ENCODE results near the gene CAMKK2.
A peak's percentile ranks its signal among the peaks of the same experiment; 100 is the strongest.

CAMKK2 gene

GRCh38 chr12:121274036-121274763 lies 22.3 kb downstream of the CAMKK2 start:
- Histone ChIP-seq H3K9ac (ENCODE audit: low read length) (no peak overlapping the region), H3K79me2 (ENCODE audit: control insufficient read depth, insufficient read depth, low read length, poor library complexity) (no peaks in the 10 kb centered on the region), H2AFZ (ENCODE audit: insufficient read depth, low read length, poor library complexity) (no peak overlapping the region), H2BK120ac (ENCODE audit: insufficient read depth, low read length, poor library complexity) (no peak overlapping the region), H3K4me1 (ENCODE audit: control insufficient read depth in 1 of 2, insufficient read depth in 2 of 2, low read length in 2 of 2) (no peaks in the 10 kb centered on the region), H3K4me2 (ENCODE audit: low read length) (no peak overlapping the region), H3K14ac (ENCODE audit: low read length) (no peak overlapping the region), H3K79me1 (ENCODE audit: low read length) (no peaks in the 10 kb centered on the region), H3K27me3 (ENCODE audit: insufficient read depth, low read length) (no peaks in the 10 kb centered on the region), H2AK5ac (ENCODE audit: low read length) (no peak overlapping the region), H3K4me3 (ENCODE audit: low read depth, low read length) (peak overlapping the region; percentile 5), H2BK12ac (ENCODE audit: low read length) (no peak overlapping the region), H3K4ac (ENCODE audit: low read depth, low read length) (no peak overlapping the region), H2BK5ac (ENCODE audit: low read depth, low read length, poor library complexity) (no peak overlapping the region), H4K8ac (ENCODE audit: low read depth, low read length) (no peak overlapping the region), H4K91ac (ENCODE audit: low read depth, low read length) (no peak overlapping the region), H3K18ac (ENCODE audit: low read length) (no peak overlapping the region), H4K12ac (ENCODE audit: low read depth, low read length) (no peak overlapping the region), H3K9me3 (ENCODE audit: insufficient read depth, low read depth, low read length) (no peaks in the 10 kb centered on the region), H3K36me3 (ENCODE audit: control insufficient read depth in 1 of 2, insufficient read depth in 2 of 2, low read length in 2 of 2) (peaks cover 4 to 5% of the 10 kb centered on the region in 2 experiments), H3K23ac (ENCODE audit: low read length) (no peak overlapping the region), H3K27ac (ENCODE audit: low read depth, low read length) (no peak overlapping the region)
- whole genome bisulfite sequencing (ENCODE audit: extremely low coverage, insufficient coverage, insufficient read length): no CpG with 5 or more reads among the region's 35 CpGs
- DNase-seq: no peak

GRCh38 chr12:121273364-121273896 lies 23.1 kb downstream of the CAMKK2 start:
- Histone ChIP-seq H3K4ac (ENCODE audit: low read depth, low read length) (no peak overlapping the region), H3K27me3 (ENCODE audit: insufficient read depth, low read length) (no peaks in the 10 kb centered on the region), H3K9ac (ENCODE audit: low read length) (no peak overlapping the region), H2BK120ac (ENCODE audit: insufficient read depth, low read length, poor library complexity) (no peak overlapping the region), H3K4me3 (ENCODE audit: low read depth, low read length) (no peak overlapping the region), H3K4me1 (ENCODE audit: control insufficient read depth in 1 of 2, insufficient read depth in 2 of 2, low read length in 2 of 2) (no peaks in the 10 kb centered on the region), H3K18ac (ENCODE audit: low read length) (no peak overlapping the region), H4K91ac (ENCODE audit: low read depth, low read length) (no peak overlapping the region), H4K12ac (ENCODE audit: low read depth, low read length) (no peak overlapping the region), H4K8ac (ENCODE audit: low read depth, low read length) (no peak overlapping the region), H2BK5ac (ENCODE audit: low read depth, low read length, poor library complexity) (no peak overlapping the region), H3K79me2 (ENCODE audit: control insufficient read depth, insufficient read depth, low read length, poor library complexity) (no peaks in the 10 kb centered on the region), H3K36me3 (ENCODE audit: control insufficient read depth in 1 of 2, insufficient read depth in 2 of 2, low read length in 2 of 2) (peaks cover 8 to 12% of the 10 kb centered on the region in 2 experiments), H3K79me1 (ENCODE audit: low read length) (no peaks in the 10 kb centered on the region), H3K23ac (ENCODE audit: low read length) (no peak overlapping the region), H3K4me2 (ENCODE audit: low read length) (no peak overlapping the region), H2BK12ac (ENCODE audit: low read length) (no peak overlapping the region), H2AK5ac (ENCODE audit: low read length) (no peak overlapping the region), H3K27ac (ENCODE audit: low read depth, low read length) (no peak overlapping the region), H3K14ac (ENCODE audit: low read length) (no peak overlapping the region), H2AFZ (ENCODE audit: insufficient read depth, low read length, poor library complexity) (no peak overlapping the region), H3K9me3 (ENCODE audit: insufficient read depth, low read depth, low read length) (no peaks in the 10 kb centered on the region)
- no CpG with 5 or more reads among the region's 14 CpGs for WGBS (ENCODE audit: extremely low coverage, insufficient coverage, insufficient read length)
- no peak for DNase-seq

GRCh38 chr12:121267822-121268221 lies 28.7 kb downstream of the CAMKK2 start:
- H3K4me1 ChIP-seq (ENCODE audit: control insufficient read depth in 1 of 2, insufficient read depth in 2 of 2, low read length in 2 of 2): no peaks in the 10 kb centered on the region
- H3K79me1 ChIP-seq (ENCODE audit: low read length): no peaks in the 10 kb centered on the region
- H3K36me3 ChIP-seq (ENCODE audit: control insufficient read depth in 1 of 2, insufficient read depth in 2 of 2, low read length in 2 of 2): peaks cover 10 to 16% of the 10 kb centered on the region in 2 experiments
- no peak overlapping the region for H3K23ac ChIP-seq (ENCODE audit: low read length)
- no peak overlapping the region for H4K12ac ChIP-seq (ENCODE audit: low read depth, low read length)
- no CpG with 5 or more reads among the region's 1 CpG for WGBS (ENCODE audit: extremely low coverage, insufficient coverage, insufficient read length)
- no peak overlapping the region for H3K4me3 ChIP-seq (ENCODE audit: low read depth, low read length)
- no peaks in the 10 kb centered on the region for H3K79me2 ChIP-seq (ENCODE audit: control insufficient read depth, insufficient read depth, low read length, poor library complexity)
- no peak overlapping the region for H2AK5ac ChIP-seq (ENCODE audit: low read length)
- no peak overlapping the region for H4K91ac ChIP-seq (ENCODE audit: low read depth, low read length)
- H3K18ac ChIP-seq (ENCODE audit: low read length): no peak overlapping the region
- no peak overlapping the region for H4K8ac ChIP-seq (ENCODE audit: low read depth, low read length)
- no peak overlapping the region for H3K4me2 ChIP-seq (ENCODE audit: low read length)
- no peaks in the 10 kb centered on the region for H3K9me3 ChIP-seq (ENCODE audit: insufficient read depth, low read depth, low read length)
- H3K9ac ChIP-seq (ENCODE audit: low read length): no peak overlapping the region
- H2BK12ac ChIP-seq (ENCODE audit: low read length): no peak overlapping the region
- H3K27me3 ChIP-seq (ENCODE audit: insufficient read depth, low read length): no peaks in the 10 kb centered on the region
- H2BK5ac ChIP-seq (ENCODE audit: low read depth, low read length, poor library complexity): no peak overlapping the region
- no peak overlapping the region for H2BK120ac ChIP-seq (ENCODE audit: insufficient read depth, low read length, poor library complexity)
- no peak for DNase-seq
- H3K27ac ChIP-seq (ENCODE audit: low read depth, low read length): no peak overlapping the region
- H2AFZ ChIP-seq (ENCODE audit: insufficient read depth, low read length, poor library complexity): no peak overlapping the region
- no peak overlapping the region for H3K14ac ChIP-seq (ENCODE audit: low read length)
- no peak overlapping the region for H3K4ac ChIP-seq (ENCODE audit: low read depth, low read length)

- H3K79me1 ChIP-seq (ENCODE audit: low read length): no peaks in the 10 kb centered on the region
- WGBS (ENCODE audit: extremely low coverage, insufficient coverage, insufficient read length): no CpG with 5 or more reads among the region's 10 CpGs
- H3K27me3 ChIP-seq (ENCODE audit: insufficient read depth, low read length): no peaks in the 10 kb centered on the region
- H2BK120ac ChIP-seq (ENCODE audit: insufficient read depth, low read length, poor library complexity): no peak overlapping the region
- DNase-seq: no peak
- no peak overlapping the region for H4K12ac ChIP-seq (ENCODE audit: low read depth, low read length)
- no peak overlapping the region for H3K4me3 ChIP-seq (ENCODE audit: low read depth, low read length)
- H3K36me3 ChIP-seq (ENCODE audit: control insufficient read depth in 1 of 2, insufficient read depth in 2 of 2, low read length in 2 of 2): peaks cover 17 to 24% of the 10 kb centered on the region in 2 experiments
- no peak overlapping the region for H2BK5ac ChIP-seq (ENCODE audit: low read depth, low read length, poor library complexity)
- H3K4ac ChIP-seq (ENCODE audit: low read depth, low read length): no peak overlapping the region
- H3K27ac ChIP-seq (ENCODE audit: low read depth, low read length): no peak overlapping the region
- no peak overlapping the region for H3K23ac ChIP-seq (ENCODE audit: low read length)
- no peak overlapping the region for H3K18ac ChIP-seq (ENCODE audit: low read length)
- H3K9ac ChIP-seq (ENCODE audit: low read length): no peak overlapping the region
- H4K8ac ChIP-seq (ENCODE audit: low read depth, low read length): no peak overlapping the region
- H3K9me3 ChIP-seq (ENCODE audit: insufficient read depth, low read depth, low read length): no peaks in the 10 kb centered on the region
- H4K91ac ChIP-seq (ENCODE audit: low read depth, low read length): no peak overlapping the region
- no peak overlapping the region for H2BK12ac ChIP-seq (ENCODE audit: low read length)
- no peaks in the 10 kb centered on the region for H3K79me2 ChIP-seq (ENCODE audit: control insufficient read depth, insufficient read depth, low read length, poor library complexity)
- H3K4me1 ChIP-seq (ENCODE audit: control insufficient read depth in 1 of 2, insufficient read depth in 2 of 2, low read length in 2 of 2): no peaks in the 10 kb centered on the region
- H2AK5ac ChIP-seq (ENCODE audit: low read length): no peak overlapping the region
- H3K4me2 ChIP-seq (ENCODE audit: low read length): no peak overlapping the region
- H3K14ac ChIP-seq (ENCODE audit: low read length): no peak overlapping the region
- no peak overlapping the region for H2AFZ ChIP-seq (ENCODE audit: insufficient read depth, low read length, poor library complexity)
These were observed 31.5 kb downstream of the CAMKK2 start for GRCh38 chr12:121264951-121265515.

Measured in trophoblast cell (in vitro differentiated cells and primary cell).